ENCODE data around the gene PTCD1. TPM values are rescaled to one million over a fixed set of nuclear protein-coding genes. Genes with fewer than 3 reads are reported as not detected.

The PTCD1 gene
- total and polyA plus RNA-seq, 2 experiments from 2014 or later: 12.2 to 13.4 TPM

DNA sequence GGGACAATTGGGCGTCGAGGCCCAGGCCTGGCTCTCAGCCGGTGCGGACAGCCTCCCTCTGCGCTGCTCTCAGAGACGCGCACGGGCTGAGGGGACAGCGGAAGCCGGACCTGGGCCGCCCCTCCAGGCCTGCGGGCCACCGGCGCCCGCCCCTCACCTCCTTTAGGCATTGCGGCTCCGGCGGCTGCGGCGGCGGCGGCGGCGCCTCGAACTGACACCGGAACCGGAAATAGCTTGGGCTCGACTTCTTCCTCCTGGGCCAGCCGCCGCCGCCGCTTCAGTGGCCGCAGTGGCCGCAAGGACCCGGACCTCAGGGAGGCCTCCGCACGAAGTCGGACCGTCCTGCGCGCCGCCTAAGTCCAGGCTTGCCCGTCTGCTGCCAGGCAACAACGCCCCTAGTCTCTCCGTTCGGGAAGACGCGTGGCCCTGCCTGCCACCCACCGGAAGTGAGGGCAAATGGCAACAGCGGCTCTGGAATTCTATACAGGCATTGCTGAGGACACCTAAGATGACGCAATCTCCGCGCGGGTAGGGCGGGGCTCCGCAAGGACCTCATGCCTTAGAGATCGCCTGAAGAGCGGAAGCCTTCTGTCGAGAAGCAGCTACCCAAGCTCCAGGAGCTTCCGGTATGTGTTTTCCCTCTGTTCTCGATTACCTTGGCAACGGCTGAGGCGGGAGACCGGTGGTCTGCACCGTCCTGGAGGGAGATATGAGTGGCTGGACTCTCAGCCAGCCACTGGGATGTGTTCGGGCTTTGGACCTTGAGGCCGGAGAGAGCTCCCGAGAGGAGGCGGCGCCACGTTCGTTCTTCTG lies 30.0 kb downstream of the PTCD1 start, which contains the start of the genes BUD31 and PDAP1:
Gene BUD31 (plus strand): TSS at position 591 of the 813 bp plus-strand sequence. CDS start 2,124 bp downstream, outside the sequence.
Gene PDAP1 (minus strand): TSS at position 219 of the 813 bp plus-strand sequence. CDS start 49 bp downstream, at position 170.
- DNase-seq (ENCODE audit: low spot score) (peak; percentile 96), ATAC-seq (peak; percentile 92)
- Mint-ChIP-seq H3K4me1 (peaks cover 21% of the 10 kb centered on the region), H3K4me3 (peak within 1 kb of the TSS; percentile 95), H3K27ac (peak within 1 kb of the TSS; percentile 100), H3K36me3 (ENCODE audit: low read depth) (peaks cover 62% of the 10 kb centered on the region), H3K9me3 (no peaks in the 10 kb centered on the region), H3K27me3 (ENCODE audit: insufficient read depth, low read depth, poor library complexity) (peaks cover 6% of the 10 kb centered on the region)
- Histone ChIP-seq H3K4me3 (peak within 1 kb of the TSS; percentile 88), H4K20me1 (replicated peaks; ENCODE audit: insufficient read depth) (peaks cover 56% of the 10 kb centered on the region), H2AFZ (no peak within 1 kb of the TSS), H3K27ac (ENCODE audit: low read depth) (peak within 1 kb of the TSS; percentile 88), H3F3A (replicated peaks; ENCODE audit: low read depth) (peaks cover 33% of the 10 kb centered on the region), H3K9me2 (ENCODE audit: insufficient read depth) (no peaks in the 10 kb centered on the region), H3K79me2 (replicated peaks; ENCODE audit: insufficient read depth) (peaks cover 70% of the 10 kb centered on the region), H3K36me3 (ENCODE audit: insufficient read depth) (peaks cover 30% of the 10 kb centered on the region), H3K27me3 (ENCODE audit: insufficient read depth) (no peaks in the 10 kb centered on the region), H3K4me1 (ENCODE audit: insufficient read depth) (peaks cover 21% of the 10 kb centered on the region), H3K4me2 (peak within 1 kb of the TSS; percentile 90)
- TF ChIP-seq JUNB (IDR thresholded peaks at IDR 0.05; ENCODE audit: unreplicated experiment) (no peak), ETS1 (IDR thresholded peaks at IDR 0.05) (peak; percentile 88), STAT1 (IDR thresholded peaks at IDR 0.05; ENCODE audit: unreplicated experiment) (no peak), CTCF (conservative IDR thresholded peaks at IDR 0.05; ENCODE audit: low read depth in 2 of 2) (0 out of 4 replicates have a peak, but pooled peaks of 1 of the 2 experiments have one; percentile 0), ZNF114 (CRISPR knock-in tag; IDR thresholded peaks at IDR 0.05) (no peak), CREB1 (CRISPR knock-in tag; IDR thresholded peaks at IDR 0.05; ENCODE audit: low read depth) (peak; percentile 85), EZH2 (IDR thresholded peaks at IDR 0.05; ENCODE audit: low read depth, unreplicated experiment) (no peak), NANOG (IDR thresholded peaks at IDR 0.05; ENCODE audit: borderline replicate concordance) (no peak), POLR2AphosphoS5 (IDR thresholded peaks at IDR 0.05; ENCODE audit: low read depth) (peak; percentile 82), ZNF331 (CRISPR knock-in tag; IDR thresholded peaks at IDR 0.05; ENCODE audit: low read depth) (no peak), EZH2phosphoT487 (IDR thresholded peaks at IDR 0.05; ENCODE audit: unreplicated experiment) (no peak)
- TF ChIP-seq, protein P1, sequence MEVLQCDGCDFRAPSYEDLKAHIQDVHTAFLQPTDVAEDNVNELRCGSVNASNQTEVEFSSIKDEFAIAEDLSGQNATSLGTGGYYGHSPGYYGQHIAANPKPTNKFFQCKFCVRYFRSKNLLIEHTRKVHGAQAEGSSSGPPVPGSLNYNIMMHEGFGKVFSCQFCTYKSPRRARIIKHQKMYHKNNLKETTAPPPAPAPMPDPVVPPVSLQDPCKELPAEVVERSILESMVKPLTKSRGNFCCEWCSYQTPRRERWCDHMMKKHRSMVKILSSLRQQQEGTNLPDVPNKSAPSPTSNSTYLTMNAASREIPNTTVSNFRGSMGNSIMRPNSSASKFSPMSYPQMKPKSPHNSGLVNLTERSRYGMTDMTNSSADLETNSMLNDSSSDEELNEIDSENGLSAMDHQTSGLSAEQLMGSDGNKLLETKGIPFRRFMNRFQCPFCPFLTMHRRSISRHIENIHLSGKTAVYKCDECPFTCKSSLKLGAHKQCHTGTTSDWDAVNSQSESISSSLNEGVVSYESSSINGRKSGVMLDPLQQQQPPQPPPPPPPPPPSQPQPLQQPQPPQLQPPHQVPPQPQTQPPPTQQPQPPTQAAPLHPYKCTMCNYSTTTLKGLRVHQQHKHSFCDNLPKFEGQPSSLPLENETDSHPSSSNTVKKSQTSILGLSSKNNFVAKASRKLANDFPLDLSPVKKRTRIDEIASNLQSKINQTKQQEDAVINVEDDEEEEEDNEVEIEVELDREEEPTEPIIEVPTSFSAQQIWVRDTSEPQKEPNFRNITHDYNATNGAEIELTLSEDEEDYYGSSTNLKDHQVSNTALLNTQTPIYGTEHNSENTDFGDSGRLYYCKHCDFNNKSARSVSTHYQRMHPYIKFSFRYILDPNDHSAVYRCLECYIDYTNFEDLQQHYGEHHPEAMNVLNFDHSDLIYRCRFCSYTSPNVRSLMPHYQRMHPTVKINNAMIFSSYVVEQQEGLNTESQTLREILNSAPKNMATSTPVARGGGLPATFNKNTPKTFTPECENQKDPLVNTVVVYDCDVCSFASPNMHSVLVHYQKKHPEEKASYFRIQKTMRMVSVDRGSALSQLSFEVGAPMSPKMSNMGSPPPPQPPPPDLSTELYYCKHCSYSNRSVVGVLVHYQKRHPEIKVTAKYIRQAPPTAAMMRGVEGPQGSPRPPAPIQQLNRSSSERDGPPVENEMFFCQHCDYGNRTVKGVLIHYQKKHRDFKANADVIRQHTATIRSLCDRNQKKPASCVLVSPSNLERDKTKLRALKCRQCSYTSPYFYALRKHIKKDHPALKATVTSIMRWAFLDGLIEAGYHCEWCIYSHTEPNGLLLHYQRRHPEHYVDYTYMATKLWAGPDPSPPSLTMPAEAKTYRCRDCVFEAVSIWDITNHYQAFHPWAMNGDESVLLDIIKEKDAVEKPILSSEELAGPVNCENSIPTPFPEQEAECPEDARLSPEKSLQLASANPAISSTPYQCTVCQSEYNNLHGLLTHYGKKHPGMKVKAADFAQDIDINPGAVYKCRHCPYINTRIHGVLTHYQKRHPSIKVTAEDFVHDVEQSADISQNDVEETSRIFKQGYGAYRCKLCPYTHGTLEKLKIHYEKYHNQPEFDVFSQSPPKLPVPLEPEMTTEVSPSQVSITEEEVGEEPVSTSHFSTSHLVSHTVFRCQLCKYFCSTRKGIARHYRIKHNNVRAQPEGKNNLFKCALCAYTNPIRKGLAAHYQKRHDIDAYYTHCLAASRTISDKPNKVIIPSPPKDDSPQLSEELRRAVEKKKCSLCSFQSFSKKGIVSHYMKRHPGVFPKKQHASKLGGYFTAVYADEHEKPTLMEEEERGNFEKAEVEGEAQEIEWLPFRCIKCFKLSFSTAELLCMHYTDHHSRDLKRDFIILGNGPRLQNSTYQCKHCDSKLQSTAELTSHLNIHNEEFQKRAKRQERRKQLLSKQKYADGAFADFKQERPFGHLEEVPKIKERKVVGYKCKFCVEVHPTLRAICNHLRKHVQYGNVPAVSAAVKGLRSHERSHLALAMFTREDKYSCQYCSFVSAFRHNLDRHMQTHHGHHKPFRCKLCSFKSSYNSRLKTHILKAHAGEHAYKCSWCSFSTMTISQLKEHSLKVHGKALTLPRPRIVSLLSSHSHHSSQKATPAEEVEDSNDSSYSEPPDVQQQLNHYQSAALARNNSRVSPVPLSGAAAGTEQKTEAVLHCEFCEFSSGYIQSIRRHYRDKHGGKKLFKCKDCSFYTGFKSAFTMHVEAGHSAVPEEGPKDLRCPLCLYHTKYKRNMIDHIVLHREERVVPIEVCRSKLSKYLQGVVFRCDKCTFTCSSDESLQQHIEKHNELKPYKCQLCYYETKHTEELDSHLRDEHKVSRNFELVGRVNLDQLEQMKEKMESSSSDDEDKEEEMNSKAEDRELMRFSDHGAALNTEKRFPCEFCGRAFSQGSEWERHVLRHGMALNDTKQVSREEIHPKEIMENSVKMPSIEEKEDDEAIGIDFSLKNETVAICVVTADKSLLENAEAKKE (CRISPR knock-in tag; IDR thresholded peaks at IDR 0.05): no peak
- TF ChIP-seq, protein P2, sequence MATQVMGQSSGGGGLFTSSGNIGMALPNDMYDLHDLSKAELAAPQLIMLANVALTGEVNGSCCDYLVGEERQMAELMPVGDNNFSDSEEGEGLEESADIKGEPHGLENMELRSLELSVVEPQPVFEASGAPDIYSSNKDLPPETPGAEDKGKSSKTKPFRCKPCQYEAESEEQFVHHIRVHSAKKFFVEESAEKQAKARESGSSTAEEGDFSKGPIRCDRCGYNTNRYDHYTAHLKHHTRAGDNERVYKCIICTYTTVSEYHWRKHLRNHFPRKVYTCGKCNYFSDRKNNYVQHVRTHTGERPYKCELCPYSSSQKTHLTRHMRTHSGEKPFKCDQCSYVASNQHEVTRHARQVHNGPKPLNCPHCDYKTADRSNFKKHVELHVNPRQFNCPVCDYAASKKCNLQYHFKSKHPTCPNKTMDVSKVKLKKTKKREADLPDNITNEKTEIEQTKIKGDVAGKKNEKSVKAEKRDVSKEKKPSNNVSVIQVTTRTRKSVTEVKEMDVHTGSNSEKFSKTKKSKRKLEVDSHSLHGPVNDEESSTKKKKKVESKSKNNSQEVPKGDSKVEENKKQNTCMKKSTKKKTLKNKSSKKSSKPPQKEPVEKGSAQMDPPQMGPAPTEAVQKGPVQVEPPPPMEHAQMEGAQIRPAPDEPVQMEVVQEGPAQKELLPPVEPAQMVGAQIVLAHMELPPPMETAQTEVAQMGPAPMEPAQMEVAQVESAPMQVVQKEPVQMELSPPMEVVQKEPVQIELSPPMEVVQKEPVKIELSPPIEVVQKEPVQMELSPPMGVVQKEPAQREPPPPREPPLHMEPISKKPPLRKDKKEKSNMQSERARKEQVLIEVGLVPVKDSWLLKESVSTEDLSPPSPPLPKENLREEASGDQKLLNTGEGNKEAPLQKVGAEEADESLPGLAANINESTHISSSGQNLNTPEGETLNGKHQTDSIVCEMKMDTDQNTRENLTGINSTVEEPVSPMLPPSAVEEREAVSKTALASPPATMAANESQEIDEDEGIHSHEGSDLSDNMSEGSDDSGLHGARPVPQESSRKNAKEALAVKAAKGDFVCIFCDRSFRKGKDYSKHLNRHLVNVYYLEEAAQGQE (IDR thresholded peaks at IDR 0.05; ENCODE audit: unreplicated experiment): no peak

Data from GM23338 (cell line).